ENCODE measurements around the gene ZNF853. TPM values are rescaled to one million over a fixed set of nuclear protein-coding genes. Genes with fewer than 3 reads are reported as not detected.
"Not testable (repeated sequence)": the region's sequence is repeated elsewhere in the genome, so short reads cannot be mapped to it uniquely, and the experiment has no call there.

Gene ZNF853
- total RNA-seq, 1 experiment from 2014 or later: 1.0 TPM

DNA sequence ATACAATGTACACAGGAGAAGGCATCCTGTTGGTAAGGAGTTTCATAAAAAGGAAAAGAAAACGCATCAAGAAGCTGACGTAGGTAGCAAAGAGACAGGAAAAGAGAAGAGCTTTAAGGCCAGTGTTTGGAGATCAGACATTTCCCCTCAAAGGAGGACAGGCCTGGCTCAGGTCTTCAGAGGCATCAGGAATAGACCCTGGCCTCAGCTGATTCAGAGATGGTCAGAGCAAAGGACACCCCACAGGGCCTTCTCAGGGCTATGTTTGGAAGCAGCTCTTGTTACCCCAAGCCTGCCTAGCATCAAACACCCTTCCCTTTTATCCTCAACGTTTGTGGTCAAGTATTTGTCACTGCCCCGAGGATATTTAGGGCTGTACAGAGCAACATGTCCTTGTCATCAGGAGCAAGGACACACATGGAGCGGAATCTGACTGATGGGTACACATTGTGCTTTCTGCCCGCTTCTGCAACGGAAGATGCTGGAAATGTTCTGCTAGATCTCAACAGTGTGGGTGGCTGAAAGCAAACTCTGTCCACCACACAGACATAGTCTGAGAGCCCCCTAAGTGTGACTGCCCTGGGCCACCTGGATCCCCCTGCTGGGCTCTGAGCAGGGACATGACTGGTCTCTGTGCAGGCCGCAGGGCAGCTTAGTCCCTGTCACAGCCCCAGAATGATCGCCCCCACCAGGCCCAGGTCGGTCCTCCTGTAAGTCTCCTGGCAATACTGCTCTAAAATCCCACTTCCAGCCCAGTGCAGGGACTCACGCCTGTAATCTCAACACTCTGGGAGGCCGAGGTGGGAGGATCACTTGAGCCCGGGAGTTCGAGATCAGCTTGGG lies 39.2 kb upstream of the ZNF853 start:
- BruUV-seq (replicated peaks): TSS peak; percentile 83
- Histone ChIP-seq H3F3A (ENCODE audit: low read length, unreplicated experiment) (no peaks in the 10 kb centered on the region), H3K4me1 (ENCODE audit: insufficient read depth, low read length) (no peaks in the 10 kb centered on the region), H3K79me2 (ENCODE audit: low read length) (no peaks in the 10 kb centered on the region), H4K20me1 (ENCODE audit: low read length) (no peaks in the 10 kb centered on the region), H3K9me2 (replicated peaks; ENCODE audit: low read length) (no peaks in the 10 kb centered on the region), H3K9ac (ENCODE audit: low read length) (no peak overlapping the region), H3K27ac (ENCODE audit: low read length) (no peak overlapping the region), H2AFZ (ENCODE audit: low read length) (no peak overlapping the region), H3K36me3 (ENCODE audit: low read depth, low read length) (no peaks in the 10 kb centered on the region), H3K4me3 (ENCODE audit: low read length) (no peak overlapping the region), H3K27me3 (ENCODE audit: low read length) (no peaks in the 10 kb centered on the region), H3K9me3 (ENCODE audit: low read length) (no peaks in the 10 kb centered on the region), H3K4me2 (ENCODE audit: low read length) (no peak overlapping the region)
- POLR2A ChIA-PET (ENCODE audit: unreplicated experiment): no interaction called here
- CTCF ChIA-PET: interaction anchor here (0.8 kb wide), 1 partner anchor 17 kb away, joined by 3 read pairs; no protein-coding TSS in a partner anchor
- ATAC-seq: no peak
- intact Hi-C loops (cut with micrococcal nuclease): no loop called here
- DNase-seq: peak; percentile 18
- TF ChIP-seq, protein P1, sequence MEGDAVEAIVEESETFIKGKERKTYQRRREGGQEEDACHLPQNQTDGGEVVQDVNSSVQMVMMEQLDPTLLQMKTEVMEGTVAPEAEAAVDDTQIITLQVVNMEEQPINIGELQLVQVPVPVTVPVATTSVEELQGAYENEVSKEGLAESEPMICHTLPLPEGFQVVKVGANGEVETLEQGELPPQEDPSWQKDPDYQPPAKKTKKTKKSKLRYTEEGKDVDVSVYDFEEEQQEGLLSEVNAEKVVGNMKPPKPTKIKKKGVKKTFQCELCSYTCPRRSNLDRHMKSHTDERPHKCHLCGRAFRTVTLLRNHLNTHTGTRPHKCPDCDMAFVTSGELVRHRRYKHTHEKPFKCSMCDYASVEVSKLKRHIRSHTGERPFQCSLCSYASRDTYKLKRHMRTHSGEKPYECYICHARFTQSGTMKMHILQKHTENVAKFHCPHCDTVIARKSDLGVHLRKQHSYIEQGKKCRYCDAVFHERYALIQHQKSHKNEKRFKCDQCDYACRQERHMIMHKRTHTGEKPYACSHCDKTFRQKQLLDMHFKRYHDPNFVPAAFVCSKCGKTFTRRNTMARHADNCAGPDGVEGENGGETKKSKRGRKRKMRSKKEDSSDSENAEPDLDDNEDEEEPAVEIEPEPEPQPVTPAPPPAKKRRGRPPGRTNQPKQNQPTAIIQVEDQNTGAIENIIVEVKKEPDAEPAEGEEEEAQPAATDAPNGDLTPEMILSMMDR (conservative IDR thresholded peaks at IDR 0.05; ENCODE audit: low read depth, low read length): no peak
- TF ChIP-seq EZH2 (IDR thresholded peaks at IDR 0.05; ENCODE audit: low read length, unreplicated experiment) (no peak), EZH2phosphoT487 (IDR thresholded peaks at IDR 0.05; ENCODE audit: borderline replicate concordance, low read length) (no peak)

DNA sequence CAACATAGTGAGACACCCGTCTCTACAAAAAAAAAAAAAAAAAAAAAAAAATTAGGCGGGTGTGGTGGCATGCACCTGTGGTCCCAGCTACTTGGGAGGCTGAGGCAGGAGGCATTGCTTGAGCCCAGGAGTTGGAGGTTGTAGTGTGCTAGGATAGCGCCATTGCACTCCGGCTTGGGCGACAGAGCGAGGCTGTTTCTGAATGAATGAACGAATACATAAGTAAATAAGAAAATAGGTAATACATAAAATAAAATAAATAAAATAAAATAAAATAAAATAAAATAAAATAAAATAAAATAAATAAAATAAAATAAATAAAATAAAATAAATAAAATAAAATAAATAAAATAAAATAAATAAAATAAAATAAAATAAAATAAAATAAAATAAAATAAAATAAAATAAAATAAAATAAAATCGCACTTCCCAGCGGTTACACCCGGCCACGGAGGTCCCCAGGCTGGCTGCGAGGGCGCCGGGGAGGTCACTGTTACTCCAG lies 38.5 kb upstream of the ZNF853 start:
- H3K36me3 ChIP-seq (ENCODE audit: low read depth, low read length); intact Hi-C loops (cut with micrococcal nuclease); POLR2A ChIA-PET (ENCODE audit: unreplicated experiment); H3F3A ChIP-seq (ENCODE audit: low read length, unreplicated experiment); H4K20me1 ChIP-seq (ENCODE audit: low read length); H3K9me3 ChIP-seq (ENCODE audit: low read length); ATAC-seq; H3K27ac ChIP-seq (ENCODE audit: low read length); H3K79me2 ChIP-seq (ENCODE audit: low read length); DNase-seq; H3K27me3 ChIP-seq (ENCODE audit: low read length); BruUV-seq (replicated peaks); H3K4me1 ChIP-seq (ENCODE audit: insufficient read depth, low read length); H3K9me2 ChIP-seq (replicated peaks; ENCODE audit: low read length): not testable (repeated sequence)
- peak overlapping the region; percentile 87 for H2AFZ ChIP-seq (ENCODE audit: low read length)
- peak overlapping the region; percentile 70 for H3K4me3 ChIP-seq (ENCODE audit: low read length)
- CTCF ChIA-PET: interaction anchor here (0.8 to 1.0 kb wide), 2 partner anchors 13 to 18 kb away, joined by 3 read pairs; partner anchors contain the start of gene INTS15
- H3K4me2 ChIP-seq (ENCODE audit: low read length): peak overlapping the region; percentile 84
- peak overlapping the region; percentile 85 for H3K9ac ChIP-seq (ENCODE audit: low read length)

DNA sequence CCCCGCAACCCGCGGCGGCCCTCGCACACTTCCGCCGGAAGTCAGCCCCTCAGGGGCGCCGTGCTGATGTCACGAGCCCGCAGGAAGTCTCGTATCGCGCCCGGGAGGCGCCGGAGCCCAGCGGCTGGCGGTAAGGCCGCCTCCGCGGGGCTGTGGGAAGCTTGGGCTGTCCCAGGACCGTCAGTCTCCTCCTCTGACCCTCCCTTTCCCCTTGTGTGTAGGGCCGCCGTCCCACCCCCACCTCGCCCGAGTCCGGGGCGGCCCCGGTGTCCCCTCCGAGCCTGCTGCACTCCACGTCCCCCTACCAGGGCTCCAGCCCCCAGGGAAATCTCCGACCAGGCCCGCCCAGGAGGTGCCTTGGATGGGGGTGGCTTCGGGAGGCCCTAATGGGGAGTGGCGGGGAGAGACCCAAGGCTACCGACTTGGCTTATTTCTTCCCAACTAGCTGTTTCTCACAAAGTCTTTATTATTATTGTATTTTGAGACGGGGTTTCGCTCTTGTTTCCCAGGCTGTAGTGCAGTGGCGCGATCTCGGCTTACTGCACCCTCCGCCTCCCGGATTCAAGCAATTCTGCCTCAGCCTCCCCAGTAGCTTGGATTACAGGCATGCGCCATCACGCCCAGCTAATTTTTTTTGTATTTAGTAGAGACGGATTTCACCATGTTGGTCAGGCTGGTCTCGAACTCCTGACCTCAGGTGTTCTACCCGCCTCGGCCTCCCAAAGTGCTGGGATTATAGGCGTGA lies 37.9 kb upstream of the ZNF853 start, which contains the start of gene ZDHHC4:
Gene ZDHHC4, plus strand, starts transcription at position 86 of the 745 bp plus-strand sequence. CDS start 3,108 bp downstream, outside the sequence.
- CTCF ChIA-PET: interaction anchor here (1.0 kb wide), 1 partner anchor 13 kb away, joined by 3 read pairs; the partner anchor contains the start of gene INTS15
- Histone ChIP-seq H3K9ac (ENCODE audit: low read length) (peak within 1 kb of the TSS; percentile 85), H3K4me2 (ENCODE audit: low read length) (peak within 1 kb of the TSS; percentile 84), H4K20me1 (ENCODE audit: low read length) (no peaks in the 10 kb centered on the region), H2AFZ (ENCODE audit: low read length) (peak within 1 kb of the TSS; percentile 87), H3K4me1 (ENCODE audit: insufficient read depth, low read length) (no peaks in the 10 kb centered on the region), H3K27me3 (ENCODE audit: low read length) (no peaks in the 10 kb centered on the region), H3F3A (ENCODE audit: low read length, unreplicated experiment) (no peaks in the 10 kb centered on the region), H3K36me3 (ENCODE audit: low read depth, low read length) (no peaks in the 10 kb centered on the region), H3K4me3 (ENCODE audit: low read length) (peak within 1 kb of the TSS; percentile 70), H3K27ac (ENCODE audit: low read length) (peak within 1 kb of the TSS; percentile 33), H3K9me2 (replicated peaks; ENCODE audit: low read length) (no peaks in the 10 kb centered on the region), H3K79me2 (ENCODE audit: low read length) (no peaks in the 10 kb centered on the region), H3K9me3 (ENCODE audit: low read length) (no peaks in the 10 kb centered on the region)
- POLR2A ChIA-PET (ENCODE audit: unreplicated experiment): no interaction called here
- DNase-seq (peak; percentile 73), ATAC-seq (peak; percentile 90)
- BruUV-seq (replicated peaks): TSS peak; percentile 48
- intact Hi-C loops (cut with micrococcal nuclease): no loop called here
- TF ChIP-seq, protein P1 (conservative IDR thresholded peaks at IDR 0.05; ENCODE audit: low read depth, low read length): no peak
- TF ChIP-seq EZH2phosphoT487 (IDR thresholded peaks at IDR 0.05; ENCODE audit: borderline replicate concordance, low read length): no peak
- TF ChIP-seq EZH2 (IDR thresholded peaks at IDR 0.05; ENCODE audit: low read length, unreplicated experiment): no peak
